ENCODE data around the gene NEURL2.
A peak's percentile ranks its signal among the peaks of the same experiment; 100 is the strongest.

NEURL2 gene

DNA sequence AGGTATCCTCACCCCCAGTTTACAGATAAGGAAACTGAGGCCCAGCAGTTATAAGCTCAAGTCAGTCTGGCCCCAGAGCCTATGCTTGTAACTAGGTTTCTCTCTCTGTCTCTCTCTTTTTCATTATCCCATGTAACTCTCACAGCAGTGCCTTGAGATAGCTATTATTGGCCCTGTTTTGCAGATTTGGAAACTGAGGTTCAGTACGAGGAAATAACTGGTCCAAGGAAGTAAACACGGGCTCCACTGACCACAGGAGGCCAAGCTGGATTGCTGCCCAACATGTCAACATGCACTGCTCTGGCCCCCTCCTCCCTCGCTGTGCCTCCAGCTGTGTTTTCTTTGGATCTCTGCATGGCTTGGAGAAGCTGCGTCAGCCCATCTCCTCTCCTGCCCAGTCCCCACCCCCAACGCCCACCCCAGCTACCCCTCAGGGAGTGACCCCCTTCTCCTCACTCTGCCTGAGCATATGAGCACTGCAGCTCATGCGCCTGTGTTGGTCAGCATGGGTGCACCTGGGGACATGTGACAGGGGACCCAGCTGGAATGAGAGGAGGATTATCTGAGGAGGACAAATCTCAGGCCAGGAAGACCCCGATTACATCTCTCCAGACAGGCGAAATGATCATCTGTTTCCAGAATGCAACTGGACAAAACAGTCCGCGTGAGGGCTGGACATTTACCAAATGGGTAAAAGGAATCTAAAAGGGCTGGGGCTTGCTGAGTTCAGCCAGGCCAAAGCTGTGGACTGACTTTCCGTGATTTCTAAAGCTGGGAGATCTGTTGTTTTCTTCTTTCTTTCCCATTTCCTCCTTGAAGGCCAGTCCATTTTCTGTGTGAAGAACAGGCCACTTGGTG is 28.8 kb upstream of the NEURL2 start:
- H2AFZ ChIP-seq (ENCODE audit: low read length) = no peak overlapping the region
- H3K79me2 ChIP-seq (ENCODE audit: insufficient read depth, low read length) = no peaks in the 10 kb centered on the region
- no peaks in the 10 kb centered on the region for H3K9me2 ChIP-seq (replicated peaks; ENCODE audit: low read depth, low read length)
- no peaks in the 10 kb centered on the region for H3K36me3 ChIP-seq (ENCODE audit: insufficient read depth, low read length)
- no peak overlapping the region for H3K9ac ChIP-seq (ENCODE audit: low read depth, low read length, poor library complexity, severe bottlenecking)
- H3F3A ChIP-seq (ENCODE audit: low read depth) = no peaks in the 10 kb centered on the region
- H3K4me2 ChIP-seq (ENCODE audit: low read depth, low read length, poor library complexity, severe bottlenecking) = no peak overlapping the region
- TF ChIP-seq EZH2phosphoT487 (IDR thresholded peaks at IDR 0.05; ENCODE audit: borderline replicate concordance) = no peak
- TF ChIP-seq, protein P1, sequence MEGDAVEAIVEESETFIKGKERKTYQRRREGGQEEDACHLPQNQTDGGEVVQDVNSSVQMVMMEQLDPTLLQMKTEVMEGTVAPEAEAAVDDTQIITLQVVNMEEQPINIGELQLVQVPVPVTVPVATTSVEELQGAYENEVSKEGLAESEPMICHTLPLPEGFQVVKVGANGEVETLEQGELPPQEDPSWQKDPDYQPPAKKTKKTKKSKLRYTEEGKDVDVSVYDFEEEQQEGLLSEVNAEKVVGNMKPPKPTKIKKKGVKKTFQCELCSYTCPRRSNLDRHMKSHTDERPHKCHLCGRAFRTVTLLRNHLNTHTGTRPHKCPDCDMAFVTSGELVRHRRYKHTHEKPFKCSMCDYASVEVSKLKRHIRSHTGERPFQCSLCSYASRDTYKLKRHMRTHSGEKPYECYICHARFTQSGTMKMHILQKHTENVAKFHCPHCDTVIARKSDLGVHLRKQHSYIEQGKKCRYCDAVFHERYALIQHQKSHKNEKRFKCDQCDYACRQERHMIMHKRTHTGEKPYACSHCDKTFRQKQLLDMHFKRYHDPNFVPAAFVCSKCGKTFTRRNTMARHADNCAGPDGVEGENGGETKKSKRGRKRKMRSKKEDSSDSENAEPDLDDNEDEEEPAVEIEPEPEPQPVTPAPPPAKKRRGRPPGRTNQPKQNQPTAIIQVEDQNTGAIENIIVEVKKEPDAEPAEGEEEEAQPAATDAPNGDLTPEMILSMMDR (conservative IDR thresholded peaks at IDR 0.05; ENCODE audit: low read length) = no peak
- no peaks in the 10 kb centered on the region for H3K4me1 ChIP-seq (ENCODE audit: insufficient read depth, low read length, poor library complexity, severe bottlenecking)
- no peak overlapping the region for H3K4me3 ChIP-seq (ENCODE audit: low read length, poor library complexity, severe bottlenecking)
- H3K27me3 ChIP-seq (ENCODE audit: insufficient read depth, low read length, poor library complexity, severe bottlenecking) = no peaks in the 10 kb centered on the region
- no peaks in the 10 kb centered on the region for H4K20me1 ChIP-seq (ENCODE audit: insufficient read depth, low read length, poor library complexity, severe bottlenecking)
- H3K9me3 ChIP-seq (ENCODE audit: insufficient read depth, low read depth, low read length) = no peaks in the 10 kb centered on the region

DNA sequence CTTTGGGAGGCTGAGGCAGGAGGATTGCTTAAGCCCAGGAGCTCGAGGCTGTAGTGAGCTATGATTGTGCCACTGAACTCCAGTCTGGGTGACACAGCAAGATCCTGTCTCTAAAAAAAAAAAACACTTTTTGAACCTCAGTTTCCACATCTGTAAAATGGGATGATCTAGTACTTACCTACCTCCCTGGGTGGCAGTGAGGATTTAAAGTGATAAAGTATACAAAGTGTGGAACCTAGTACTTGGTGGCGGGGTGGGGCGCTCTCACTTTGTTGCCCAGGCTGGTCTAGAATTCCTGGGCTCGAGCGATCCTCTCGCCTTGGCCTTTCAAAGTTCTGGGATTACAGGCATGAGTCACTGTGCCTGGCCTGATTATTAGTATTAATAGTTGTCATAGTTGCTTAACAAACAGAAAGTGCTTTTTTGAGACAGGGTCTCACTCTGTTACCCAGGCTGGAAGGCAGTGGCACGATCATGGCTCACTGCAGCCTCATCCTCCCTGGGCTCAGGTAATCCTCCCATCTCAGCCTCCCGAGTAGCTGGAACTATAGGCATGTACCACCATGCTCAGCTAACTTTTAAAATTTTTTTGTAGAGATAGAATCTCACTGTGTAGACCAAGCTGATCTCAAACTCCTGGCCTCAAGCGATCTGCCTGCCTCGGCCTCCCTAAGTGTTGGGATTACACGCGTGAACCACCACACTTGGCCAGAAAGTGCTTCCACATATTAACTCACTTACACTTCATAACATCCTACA is 27.9 kb upstream of the NEURL2 start:
- no peaks in the 10 kb centered on the region for H3K27me3 ChIP-seq (ENCODE audit: insufficient read depth, low read length, poor library complexity, severe bottlenecking)
- H3F3A ChIP-seq (ENCODE audit: low read depth) = no peaks in the 10 kb centered on the region
- H3K4me3 ChIP-seq (ENCODE audit: low read length, poor library complexity, severe bottlenecking) = no peak overlapping the region
- no peaks in the 10 kb centered on the region for H4K20me1 ChIP-seq (ENCODE audit: insufficient read depth, low read length, poor library complexity, severe bottlenecking)
- TF ChIP-seq EZH2phosphoT487 (IDR thresholded peaks at IDR 0.05; ENCODE audit: borderline replicate concordance) = no peak
- TF ChIP-seq, protein P1 (conservative IDR thresholded peaks at IDR 0.05; ENCODE audit: low read length) = no peak
- H3K9me2 ChIP-seq (replicated peaks; ENCODE audit: low read depth, low read length) = no peaks in the 10 kb centered on the region
- H3K4me2 ChIP-seq (ENCODE audit: low read depth, low read length, poor library complexity, severe bottlenecking) = no peak overlapping the region
- no peak overlapping the region for H2AFZ ChIP-seq (ENCODE audit: low read length)
- H3K9me3 ChIP-seq (ENCODE audit: insufficient read depth, low read depth, low read length) = no peaks in the 10 kb centered on the region
- H3K36me3 ChIP-seq (ENCODE audit: insufficient read depth, low read length) = no peaks in the 10 kb centered on the region
- H3K79me2 ChIP-seq (ENCODE audit: insufficient read depth, low read length) = no peaks in the 10 kb centered on the region
- H3K9ac ChIP-seq (ENCODE audit: low read depth, low read length, poor library complexity, severe bottlenecking) = no peak overlapping the region
- no peaks in the 10 kb centered on the region for H3K4me1 ChIP-seq (ENCODE audit: insufficient read depth, low read length, poor library complexity, severe bottlenecking)

GRCh38 chr20:45918182-45918737 is 27.3 kb upstream of the NEURL2 start:
- H2AFZ ChIP-seq (ENCODE audit: low read length) = 0 out of 2 replicates have a peak overlapping the region, but pooled peaks have one; percentile 7

More at GRCh38 chr20:45918182-45918737, 27.3 kb upstream of the NEURL2 start:
- H3K79me2 ChIP-seq (ENCODE audit: insufficient read depth, low read length) = no peaks in the 10 kb centered on the region
- H3K36me3 ChIP-seq (ENCODE audit: insufficient read depth, low read length) = no peaks in the 10 kb centered on the region
- H3K4me1 ChIP-seq (ENCODE audit: insufficient read depth, low read length, poor library complexity, severe bottlenecking) = no peaks in the 10 kb centered on the region
- no peak overlapping the region for H3K4me3 ChIP-seq (ENCODE audit: low read length, poor library complexity, severe bottlenecking)
- no peak overlapping the region for H3K9ac ChIP-seq (ENCODE audit: low read depth, low read length, poor library complexity, severe bottlenecking)
- no peaks in the 10 kb centered on the region for H3K27me3 ChIP-seq (ENCODE audit: insufficient read depth, low read length, poor library complexity, severe bottlenecking)
- no peaks in the 10 kb centered on the region for H3K9me2 ChIP-seq (replicated peaks; ENCODE audit: low read depth, low read length)
- no peaks in the 10 kb centered on the region for H4K20me1 ChIP-seq (ENCODE audit: insufficient read depth, low read length, poor library complexity, severe bottlenecking)
- no peak for TF ChIP-seq EZH2phosphoT487 (IDR thresholded peaks at IDR 0.05; ENCODE audit: borderline replicate concordance)
- TF ChIP-seq, protein P1 (conservative IDR thresholded peaks at IDR 0.05; ENCODE audit: low read length) = no peak
- H3K4me2 ChIP-seq (ENCODE audit: low read depth, low read length, poor library complexity, severe bottlenecking) = no peak overlapping the region
- no peaks in the 10 kb centered on the region for H3F3A ChIP-seq (ENCODE audit: low read depth)
- no peaks in the 10 kb centered on the region for H3K9me3 ChIP-seq (ENCODE audit: insufficient read depth, low read depth, low read length)
